Measurements from ENCODE around the gene AFG3L2.

DNA sequence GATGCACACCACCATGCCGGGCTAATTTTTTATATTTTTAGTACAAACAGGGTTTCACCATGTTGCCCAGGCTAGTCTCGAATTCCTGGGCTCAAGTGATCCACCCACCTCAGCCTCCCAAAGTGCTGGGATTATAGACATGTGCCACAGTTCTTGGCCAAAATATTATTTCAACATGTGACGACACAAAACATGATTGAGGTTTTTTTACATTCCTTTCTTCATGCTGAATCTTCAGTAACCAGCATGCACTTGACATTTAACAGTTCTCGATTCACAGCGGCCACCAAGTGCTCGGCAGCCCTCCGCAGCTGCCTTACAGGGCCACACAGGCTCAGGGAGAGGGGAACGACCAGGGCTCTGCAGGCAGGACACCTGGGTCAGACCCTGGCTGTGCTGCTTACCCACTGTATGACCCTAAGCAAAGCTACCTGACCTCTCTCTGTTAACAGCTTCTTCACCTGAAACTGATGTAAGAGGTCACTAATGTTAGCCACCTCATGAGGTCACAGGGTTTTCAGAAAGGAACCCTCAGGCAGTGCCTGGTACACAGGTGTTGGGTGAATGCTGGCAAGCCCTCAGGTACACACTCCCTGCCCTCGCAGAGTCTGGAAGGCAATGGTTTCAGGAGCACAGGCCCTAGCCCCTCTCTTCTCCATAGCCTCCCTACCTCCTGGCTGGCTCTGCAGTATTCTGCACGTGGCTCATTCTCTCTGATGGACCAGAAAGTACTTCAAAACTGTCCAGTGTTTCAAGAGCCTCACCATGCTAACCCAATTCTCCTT, 43.3 kb downstream of the AFG3L2 start:
- TF ChIP-seq, protein P1, sequence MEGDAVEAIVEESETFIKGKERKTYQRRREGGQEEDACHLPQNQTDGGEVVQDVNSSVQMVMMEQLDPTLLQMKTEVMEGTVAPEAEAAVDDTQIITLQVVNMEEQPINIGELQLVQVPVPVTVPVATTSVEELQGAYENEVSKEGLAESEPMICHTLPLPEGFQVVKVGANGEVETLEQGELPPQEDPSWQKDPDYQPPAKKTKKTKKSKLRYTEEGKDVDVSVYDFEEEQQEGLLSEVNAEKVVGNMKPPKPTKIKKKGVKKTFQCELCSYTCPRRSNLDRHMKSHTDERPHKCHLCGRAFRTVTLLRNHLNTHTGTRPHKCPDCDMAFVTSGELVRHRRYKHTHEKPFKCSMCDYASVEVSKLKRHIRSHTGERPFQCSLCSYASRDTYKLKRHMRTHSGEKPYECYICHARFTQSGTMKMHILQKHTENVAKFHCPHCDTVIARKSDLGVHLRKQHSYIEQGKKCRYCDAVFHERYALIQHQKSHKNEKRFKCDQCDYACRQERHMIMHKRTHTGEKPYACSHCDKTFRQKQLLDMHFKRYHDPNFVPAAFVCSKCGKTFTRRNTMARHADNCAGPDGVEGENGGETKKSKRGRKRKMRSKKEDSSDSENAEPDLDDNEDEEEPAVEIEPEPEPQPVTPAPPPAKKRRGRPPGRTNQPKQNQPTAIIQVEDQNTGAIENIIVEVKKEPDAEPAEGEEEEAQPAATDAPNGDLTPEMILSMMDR (IDR thresholded peaks at IDR 0.05), result no peak
- no peak for TF ChIP-seq EP300 (IDR thresholded peaks at IDR 0.05)
